HEK293T (cell line): ENCODE data around the gene NRP2.

Source experiments
- CTCF ChIA-PET: fragments of 350-600 bp; formaldehyde crosslinking; extraction: SDS; loops from one replicate; lab custom pipeline; 2021; ENCODE audit warnings: antibody characterized with exemption, inconsistent platforms; lab: Yijun Ruan, JAX
- POLR2A ChIA-PET: fragments of 350-600 bp; formaldehyde crosslinking; extraction: SDS; loops from one replicate; lab custom pipeline; 2020; ENCODE audit warnings: antibody characterized with exemption, inconsistent platforms; lab: Yijun Ruan, JAX
- DNase-seq: peaks from one replicate; pipeline ENCODE4 v3.0.0; 2012; ENCODE audit warnings: mixed read lengths; ENCODE audit errors: extremely low spot score
- ARNT ChIP-seq: fragments of 450-650 bp; IDR thresholded peaks from 2 replicates; pipeline ENCODE4 v1.6.1; 2017; ENCODE audit warnings: mild to moderate bottlenecking
- BHLHE40 ChIP-seq: fragments of 450-650 bp; IDR thresholded peaks from 2 replicates; pipeline ENCODE4 v1.6.1; 2016; ENCODE audit warnings: mild to moderate bottlenecking, moderate library complexity, borderline replicate concordance
- CTBP1 ChIP-seq: fragments of 450-650 bp; IDR thresholded peaks from 2 replicates; pipeline ENCODE4 v1.6.1; 2016; ENCODE audit warnings: borderline replicate concordance
- ELF4 ChIP-seq: fragments of 450-650 bp; IDR thresholded peaks from 2 replicates; pipeline ENCODE4 v1.6.1; 2017; ENCODE audit warnings: antibody characterized with exemption
- FOXA1 ChIP-seq: fragments of 450-650 bp; IDR thresholded peaks from 2 replicates; pipeline ENCODE4 v1.6.1; 2016; ENCODE audit warnings: mild to moderate bottlenecking
- FOXK2 ChIP-seq: fragments of 450-650 bp; IDR thresholded peaks from 2 replicates; pipeline ENCODE4 v1.6.1; 2016; ENCODE audit warnings: mild to moderate bottlenecking
- FOXM1 ChIP-seq: fragments of 450-650 bp; IDR thresholded peaks from 2 replicates; pipeline ENCODE4 v1.6.1; 2017; ENCODE audit warnings: mild to moderate bottlenecking, borderline replicate concordance
- HDGF ChIP-seq: fragments of 450-650 bp; IDR thresholded peaks from 2 replicates; pipeline ENCODE4 v1.6.1; 2017; ENCODE audit warnings: antibody characterized with exemption, borderline replicate concordance
- L3MBTL2 ChIP-seq: fragments of 450-650 bp; conservative IDR thresholded peaks from 2 replicates; pipeline ENCODE4 v1.6.1; 2016; ENCODE audit warnings: mild to moderate bottlenecking
- LEF1 ChIP-seq: fragments of 450-650 bp; IDR thresholded peaks from 2 replicates; pipeline ENCODE4 v1.6.1; 2017; ENCODE audit warnings: mild to moderate bottlenecking, borderline replicate concordance
- NFRKB ChIP-seq: fragments of 450-650 bp; IDR thresholded peaks from 2 replicates; pipeline ENCODE4 v1.6.1; 2016; ENCODE audit warnings: mild to moderate bottlenecking, moderate library complexity
- PKNOX1 ChIP-seq: fragments of 450-650 bp; IDR thresholded peaks from 2 replicates; pipeline ENCODE4 v1.6.1; 2016
- SP1 ChIP-seq: fragments of 450-650 bp; IDR thresholded peaks from 2 replicates; pipeline ENCODE4 v1.6.1; 2017
- SUZ12 ChIP-seq: fragments of 450-650 bp; IDR thresholded peaks from 2 replicates; pipeline ENCODE4 v1.6.1; 2016; ENCODE audit warnings: mild to moderate bottlenecking
- TARDBP ChIP-seq: fragments of 450-650 bp; IDR thresholded peaks from 2 replicates; pipeline ENCODE4 v1.6.1; 2016
- ZNF384 ChIP-seq: fragments of 450-650 bp; IDR thresholded peaks from 2 replicates; pipeline ENCODE4 v1.6.1; 2016

Gene NRP2

GRCh38 chr2:205797866-205798265 is 115.6 kb downstream of the NRP2 start:
- ChIA-PET CTCF (no interaction called here), POLR2A (no interaction called here)
- TF ChIP-seq BHLHE40: no peak
- TF ChIP-seq FOXA1: no peak
- no peak for TF ChIP-seq ZNF384
- TF ChIP-seq CTBP1: no peak
- TF ChIP-seq L3MBTL2: no peak
- no peak for TF ChIP-seq PKNOX1
- TF ChIP-seq HDGF: no peak
- no peak for TF ChIP-seq NFRKB
- TF ChIP-seq FOXM1: no peak
- no peak for TF ChIP-seq ARNT
- TF ChIP-seq FOXK2: no peak
- no peak for TF ChIP-seq TARDBP
- no peak for TF ChIP-seq SUZ12
- no peak for TF ChIP-seq SP1
- TF ChIP-seq LEF1: no peak
- DNase-seq: no peak

GRCh38 chr2:205800224-205800623 is 117.9 kb downstream of the NRP2 start:
- no peak for DNase-seq
- POLR2A ChIA-PET: no interaction called here
- CTCF ChIA-PET: interaction anchor here (0.7 kb wide), 1 partner anchor 840 kb away, joined by 3 read pairs; no protein-coding TSS in a partner anchor
- TF ChIP-seq SUZ12 (no peak), CTBP1 (no peak), SP1 (no peak), BHLHE40 (no peak), FOXA1 (no peak), ARNT (no peak)

- DNase-seq: no peak
- TF ChIP-seq BHLHE40 (no peak), LEF1 (no peak), PKNOX1 (no peak), FOXA1 (no peak), CTBP1 (no peak), NFRKB (no peak), L3MBTL2 (no peak), ZNF384 (no peak), ARNT (no peak), HDGF (no peak)
- POLR2A ChIA-PET: no interaction called here
- CTCF ChIA-PET: interaction anchor here (0.7 kb wide), 1 partner anchor 841 kb away, joined by 3 read pairs; no protein-coding TSS in a partner anchor
Measured at GRCh38 chr2:205800773-205801172, 118.5 kb downstream of the NRP2 start.

- no peak for DNase-seq
- POLR2A ChIA-PET: no interaction called here
- no peak for TF ChIP-seq ZNF384
- no peak for TF ChIP-seq FOXK2
- no peak for TF ChIP-seq SUZ12
- TF ChIP-seq BHLHE40: no peak
- no peak for TF ChIP-seq TARDBP
- TF ChIP-seq SP1: no peak
- no peak for TF ChIP-seq ARNT
- TF ChIP-seq FOXA1: no peak
- TF ChIP-seq HDGF: no peak
- TF ChIP-seq L3MBTL2: no peak
- no peak for TF ChIP-seq FOXM1
- no peak for TF ChIP-seq CTBP1
- no peak for TF ChIP-seq NFRKB
- TF ChIP-seq PKNOX1: no peak
- no peak for TF ChIP-seq ELF4
- CTCF ChIA-PET: no interaction called here
Measured at GRCh38 chr2:205802065-205802464, 119.8 kb downstream of the NRP2 start.

- CTCF ChIA-PET: no interaction called here
- no peak for DNase-seq
- POLR2A ChIA-PET: no interaction called here
- no peak for TF ChIP-seq FOXM1
- no peak for TF ChIP-seq TARDBP
- TF ChIP-seq ELF4: no peak
- TF ChIP-seq SP1: no peak
Measured at GRCh38 chr2:205802941-205803340, 120.6 kb downstream of the NRP2 start.

- TF ChIP-seq SUZ12 (no peak), LEF1 (no peak), FOXK2 (no peak), ARNT (no peak), HDGF (no peak), ELF4 (no peak), TARDBP (no peak), L3MBTL2 (no peak), NFRKB (no peak), BHLHE40 (no peak), PKNOX1 (no peak), ZNF384 (no peak), CTBP1 (no peak), SP1 (no peak), FOXM1 (no peak), FOXA1 (no peak)
- CTCF ChIA-PET: no interaction called here
- no peak for DNase-seq
Measured at GRCh38 chr2:205803500-205803899, 121.2 kb downstream of the NRP2 start.

More at GRCh38 chr2:205803500-205803899, 121.2 kb downstream of the NRP2 start:
- POLR2A ChIA-PET: no interaction called here
